GM12801 (cell line): ENCODE measurements around the gene SSBP1.

ENCODE experiments used
- CTCF ChIP-seq: IDR thresholded peaks from one replicate; pipeline ENCODE4 v1.5.1; 2011; ENCODE audit warnings: control low read depth; ENCODE audit not compliant: insufficient read length; ENCODE audit errors: extremely low read depth

SSBP1 gene

GRCh38 chr7:141712603-141713255 lies 25.4 kb upstream of the SSBP1 start:
- no peak for TF ChIP-seq CTCF

- no peak for TF ChIP-seq CTCF
Measured at GRCh38 chr7:141713890-141714289, 24.3 kb upstream of the SSBP1 start.

GRCh38 chr7:141714571-141714970 lies 23.6 kb upstream of the SSBP1 start:
- no peak for TF ChIP-seq CTCF

- no peak for TF ChIP-seq CTCF
Measured at GRCh38 chr7:141715018-141715417, 23.1 kb upstream of the SSBP1 start.

- TF ChIP-seq CTCF, result no peak
Measured at GRCh38 chr7:141715794-141716689, 22.1 kb upstream of the SSBP1 start.

GRCh38 chr7:141717450-141717849 lies 20.7 kb upstream of the SSBP1 start:
- no peak for TF ChIP-seq CTCF

- no peak for TF ChIP-seq CTCF
Measured at GRCh38 chr7:141722529-141722928, 15.6 kb upstream of the SSBP1 start.
